Activated CD8-positive, alpha-beta T cell treated with anti-CD3 and anti-CD28 coated beads, Interleukin-2, amount 10 ng/mL, durations not matched to agents 7 days and 5 days (primary cell): ENCODE measurements around the gene ARHGAP26. TPM values are rescaled to one million over a fixed set of nuclear protein-coding genes. Genes with fewer than 3 reads are reported as not detected.

ENCODE experiments used
- ATAC-seq: fragments of 150-1000 bp; cut with Tn5 transposase; one replicate; pipeline ENCODE4 v1.10.0; 2021; ENCODE audit warnings: moderate library complexity
- CTCF ChIA-PET: fragments of 350-600 bp; sonication (Branson Sonifier 250); formaldehyde crosslinking; loops from one replicate; lab custom pipeline; 2021; ENCODE audit warnings: antibody characterized with exemption; lab: Charles Lee
- POLR2A ChIA-PET: fragments of 350-600 bp; sonication (Branson Sonifier 250); formaldehyde crosslinking; loops from one replicate; lab custom pipeline; 2021; ENCODE audit warnings: antibody characterized with exemption; lab: Charles Lee
- DNase-seq: peaks from one replicate; pipeline ENCODE4 v3.0.0-alpha.2; 2020
- H3K27ac Mint-ChIP-seq: one replicate; pipeline ENCODE4 v1.8.0; 2021; ENCODE audit warnings: mild to moderate bottlenecking, mixed read lengths
- H3K27me3 Mint-ChIP-seq: one replicate; pipeline ENCODE4 v1.8.0; 2021; ENCODE audit warnings: low read depth, mixed read lengths
- H3K36me3 Mint-ChIP-seq: one replicate; pipeline ENCODE4 v1.8.0; 2021; ENCODE audit warnings: low read depth, mixed read lengths
- H3K4me1 Mint-ChIP-seq: one replicate; pipeline ENCODE4 v1.8.0; 2021; ENCODE audit warnings: low read depth, mixed read lengths
- H3K4me3 Mint-ChIP-seq: one replicate; pipeline ENCODE4 v1.8.0; 2021; ENCODE audit warnings: mild to moderate bottlenecking, mixed read lengths
- H3K9me3 Mint-ChIP-seq: one replicate; pipeline ENCODE4 v1.8.0; 2022; ENCODE audit warnings: mixed read lengths; ENCODE audit not compliant: insufficient read depth
- total RNA-seq, 2 experiments: library from RNA; stranded (reverse); gene quantifications; one replicate each; pipeline ENCODE4 v1.2.3, GENCODE V29; 2021

Gene ARHGAP26
- total RNA-seq, 2 experiments from 2014 or later: 25.4 to 30.3 TPM

DNA sequence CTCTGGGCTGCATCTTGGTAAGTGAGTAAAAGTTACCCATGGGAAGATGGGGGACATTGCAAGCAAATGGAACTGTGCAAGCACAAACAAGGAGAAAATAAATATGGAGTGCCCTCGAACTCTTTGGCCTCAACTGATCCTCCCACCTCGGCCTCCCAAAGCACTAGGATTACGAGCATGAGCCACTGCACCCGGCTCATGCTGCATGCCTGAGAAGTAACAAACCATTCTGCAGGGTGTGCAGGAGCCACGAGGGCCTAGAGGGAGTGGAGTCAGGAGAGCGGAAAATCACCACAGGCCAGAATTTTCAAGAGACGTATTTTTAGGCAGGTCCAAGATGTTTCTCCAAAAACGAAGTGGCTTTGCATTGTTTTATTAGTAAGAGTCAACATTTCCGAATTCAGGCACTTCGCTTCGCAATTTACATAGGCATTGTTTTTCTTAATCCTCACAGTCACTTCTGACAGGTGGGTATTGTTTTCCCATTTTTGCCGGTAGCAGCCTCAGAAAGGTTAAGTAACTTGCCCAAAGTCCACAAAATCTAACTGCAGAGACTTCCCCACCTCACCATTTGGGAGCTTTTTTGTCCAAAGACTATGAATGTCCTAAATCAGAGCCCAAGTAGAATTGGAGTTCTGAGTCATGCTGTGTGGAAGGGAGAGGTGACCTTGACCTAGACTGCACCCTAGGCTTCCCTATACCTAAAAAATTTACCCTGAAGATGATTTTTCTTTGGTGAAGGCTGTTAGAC lies 403.1 kb downstream of the ARHGAP26 start:
- DNase-seq (no peak), ATAC-seq (no peak)
- Mint-ChIP-seq H3K27me3 (no peaks in the 10 kb centered on the region), H3K4me1 (no peaks in the 10 kb centered on the region), H3K4me3 (no peak overlapping the region), H3K27ac (no peak overlapping the region), H3K36me3 (no peaks in the 10 kb centered on the region), H3K9me3 (no peaks in the 10 kb centered on the region)
- CTCF ChIA-PET: no interaction called here
- POLR2A ChIA-PET: no interaction called here

DNA sequence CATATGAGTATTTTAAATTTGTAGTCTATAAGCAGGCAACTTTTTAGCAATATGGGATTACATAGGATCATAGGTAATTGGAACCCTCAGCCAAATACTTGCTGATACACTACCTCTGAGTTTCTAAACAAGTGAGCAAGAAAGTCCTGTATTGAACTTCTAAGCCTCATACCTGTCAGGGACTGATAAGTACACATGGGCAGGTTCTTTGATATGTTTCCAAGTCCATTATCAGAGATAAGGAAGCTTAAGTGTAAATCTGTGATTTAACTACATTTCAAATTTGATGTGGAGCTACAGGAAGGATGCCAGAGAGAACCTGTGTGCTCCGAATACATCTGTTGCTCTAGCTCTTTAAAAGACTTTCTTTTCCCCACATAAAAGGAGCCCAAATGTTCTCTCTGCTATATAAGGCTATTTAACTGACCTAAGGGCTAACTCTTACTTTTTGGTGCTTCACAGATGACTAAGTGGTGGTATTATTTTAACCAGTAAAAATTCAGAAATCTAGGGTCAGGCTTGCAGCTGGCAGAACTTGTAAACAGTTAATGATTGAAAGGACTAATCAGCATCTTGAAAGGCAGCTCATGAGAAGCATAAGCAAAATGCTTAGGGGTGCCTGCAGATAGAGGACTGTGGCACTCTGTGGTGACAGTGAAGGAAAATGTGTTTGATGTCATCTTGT lies 404.7 kb downstream of the ARHGAP26 start:
- H3K9me3 Mint-ChIP-seq: no peaks in the 10 kb centered on the region
- no peaks in the 10 kb centered on the region for H3K36me3 Mint-ChIP-seq
- ChIA-PET CTCF (interaction anchor here (0.8 kb wide), 1 partner anchor 46 kb away, joined by 3 read pairs; no protein-coding TSS in a partner anchor), POLR2A (no interaction called here)
- no peak for ATAC-seq
- H3K4me1 Mint-ChIP-seq: no peaks in the 10 kb centered on the region
- no peak overlapping the region for H3K27ac Mint-ChIP-seq
- H3K4me3 Mint-ChIP-seq: no peak overlapping the region
- DNase-seq: no peak
- H3K27me3 Mint-ChIP-seq: no peaks in the 10 kb centered on the region

DNA sequence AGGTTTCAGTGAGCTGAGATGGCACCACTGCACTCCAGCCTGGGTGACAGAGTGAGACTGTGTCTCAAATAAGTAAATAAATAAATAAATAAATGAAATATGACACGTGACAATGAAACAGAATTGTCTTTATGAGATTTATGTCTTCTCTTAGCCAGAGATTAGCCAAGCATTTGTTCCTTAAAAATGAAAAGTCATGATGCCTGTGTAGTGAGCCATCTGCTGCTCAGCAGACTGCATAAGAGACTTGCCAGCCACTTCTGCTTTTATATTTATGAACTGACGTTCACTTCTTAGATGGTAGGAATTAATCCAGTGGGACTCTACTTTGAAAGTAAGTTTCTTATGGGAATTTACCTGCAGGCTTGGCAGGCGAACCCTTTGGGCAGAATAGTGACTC lies 405.9 kb downstream of the ARHGAP26 start:
- Mint-ChIP-seq H3K4me3 (no peak overlapping the region), H3K27me3 (no peaks in the 10 kb centered on the region), H3K27ac (no peak overlapping the region), H3K9me3 (no peaks in the 10 kb centered on the region), H3K36me3 (no peaks in the 10 kb centered on the region), H3K4me1 (no peaks in the 10 kb centered on the region)
- POLR2A ChIA-PET: no interaction called here
- ATAC-seq (no peak), DNase-seq (no peak)
- CTCF ChIA-PET: interaction anchor here (0.7 kb wide), 1 partner anchor 426 kb away, joined by 3 read pairs; no protein-coding TSS in a partner anchor

DNA sequence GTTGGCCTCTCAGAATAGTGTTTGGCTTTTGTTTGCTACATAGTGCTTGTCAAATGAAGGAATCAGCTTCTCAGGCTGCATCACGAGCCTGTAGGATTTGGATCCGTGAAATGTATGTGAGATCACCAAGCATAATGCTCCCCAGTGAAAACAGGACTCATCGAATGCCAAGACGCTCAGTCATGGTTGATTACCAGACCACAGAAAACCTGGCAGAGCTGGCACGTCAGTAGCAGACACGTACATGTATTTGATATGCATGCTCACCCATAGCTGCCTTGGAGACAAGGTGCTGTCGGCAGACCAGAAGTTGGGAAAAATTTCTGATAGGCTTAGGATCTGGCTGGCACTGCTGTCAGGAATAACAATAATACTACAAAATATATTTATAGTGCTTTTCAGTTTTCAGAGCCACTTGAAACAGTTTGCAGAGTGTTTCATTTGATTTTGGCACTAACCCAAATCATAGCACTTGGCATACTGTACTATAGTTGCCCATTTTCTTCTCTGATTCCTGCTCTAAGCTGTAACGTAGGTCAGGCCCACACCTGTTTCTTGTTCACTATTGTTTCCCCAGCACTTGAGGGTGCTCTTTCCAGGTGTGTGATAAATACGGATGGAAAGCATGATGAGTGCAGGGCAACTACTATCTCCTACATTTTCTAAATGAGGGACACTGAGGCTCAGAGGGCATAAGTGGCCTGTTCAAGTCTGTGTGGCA lies 407.2 kb downstream of the ARHGAP26 start:
- no peak overlapping the region for H3K27ac Mint-ChIP-seq
- ATAC-seq (no peak), DNase-seq (no peak)
- H3K4me3 Mint-ChIP-seq: no peak overlapping the region
- POLR2A ChIA-PET: no interaction called here
- no peaks in the 10 kb centered on the region for H3K9me3 Mint-ChIP-seq
- no peaks in the 10 kb centered on the region for H3K27me3 Mint-ChIP-seq
- CTCF ChIA-PET: no interaction called here
- no peaks in the 10 kb centered on the region for H3K4me1 Mint-ChIP-seq
- H3K36me3 Mint-ChIP-seq: no peaks in the 10 kb centered on the region

DNA sequence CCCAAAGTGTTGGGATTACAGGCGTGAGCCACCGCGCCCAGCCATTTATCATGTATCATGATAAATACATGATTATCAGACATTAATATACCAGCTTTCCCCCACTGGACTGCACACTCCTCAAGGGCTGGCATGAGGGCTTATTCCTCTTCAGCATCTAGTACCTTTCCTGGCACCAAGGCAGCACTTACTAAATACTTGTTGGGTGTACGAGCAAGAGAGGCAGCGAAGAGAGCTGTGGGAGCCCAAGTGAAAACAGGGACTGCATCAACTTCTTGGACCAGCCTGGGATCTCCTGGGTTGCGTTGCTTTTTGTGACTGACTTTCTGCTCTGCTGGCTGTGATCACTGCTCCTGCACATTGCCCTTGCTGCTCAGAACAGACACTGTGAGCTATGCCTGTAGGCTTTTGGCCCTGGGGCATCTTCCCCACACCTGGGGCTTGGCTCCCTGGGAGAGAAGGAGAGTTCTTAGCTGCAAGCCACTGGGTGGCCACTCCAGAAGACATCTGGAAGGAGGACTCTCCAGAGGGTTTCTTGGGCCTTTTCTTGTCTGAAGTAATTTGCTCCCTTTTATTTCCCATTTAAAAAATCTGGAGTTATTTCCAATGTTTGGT lies 409.1 kb downstream of the ARHGAP26 start:
- no peaks in the 10 kb centered on the region for H3K9me3 Mint-ChIP-seq
- ATAC-seq (no peak), DNase-seq (no peak)
- no peaks in the 10 kb centered on the region for H3K27me3 Mint-ChIP-seq
- H3K36me3 Mint-ChIP-seq: no peaks in the 10 kb centered on the region
- CTCF ChIA-PET: interaction anchor here (1.1 kb wide), 1 partner anchor 220 kb away, joined by 3 read pairs; no protein-coding TSS in a partner anchor
- no peaks in the 10 kb centered on the region for H3K4me1 Mint-ChIP-seq
- H3K27ac Mint-ChIP-seq: no peak overlapping the region
- H3K4me3 Mint-ChIP-seq: no peak overlapping the region
- POLR2A ChIA-PET: no interaction called here

DNA sequence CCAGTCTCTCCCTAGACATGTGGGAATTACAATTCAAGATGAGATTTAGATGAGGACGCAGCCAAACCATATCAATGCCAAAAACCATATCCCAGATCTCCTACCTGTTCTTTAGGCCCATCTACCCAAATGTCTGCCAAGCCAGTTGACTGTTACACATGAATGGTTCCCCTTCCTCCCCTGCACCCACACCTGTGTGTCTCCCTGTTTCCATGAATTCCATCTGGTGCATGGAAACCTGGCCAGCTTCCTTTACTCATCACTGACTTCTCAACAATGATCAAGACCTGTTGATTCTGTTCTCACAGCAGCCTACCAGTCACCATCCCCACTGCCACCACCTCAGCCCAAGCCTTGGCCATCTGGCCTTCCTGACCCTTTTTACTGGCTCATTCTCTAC lies 410.6 kb downstream of the ARHGAP26 start:
- Mint-ChIP-seq H3K9me3 (no peaks in the 10 kb centered on the region), H3K36me3 (no peaks in the 10 kb centered on the region), H3K27ac (no peak overlapping the region), H3K27me3 (no peaks in the 10 kb centered on the region), H3K4me3 (no peak overlapping the region), H3K4me1 (no peaks in the 10 kb centered on the region)
- POLR2A ChIA-PET: no interaction called here
- CTCF ChIA-PET: no interaction called here
- ATAC-seq (no peak), DNase-seq (no peak)

DNA sequence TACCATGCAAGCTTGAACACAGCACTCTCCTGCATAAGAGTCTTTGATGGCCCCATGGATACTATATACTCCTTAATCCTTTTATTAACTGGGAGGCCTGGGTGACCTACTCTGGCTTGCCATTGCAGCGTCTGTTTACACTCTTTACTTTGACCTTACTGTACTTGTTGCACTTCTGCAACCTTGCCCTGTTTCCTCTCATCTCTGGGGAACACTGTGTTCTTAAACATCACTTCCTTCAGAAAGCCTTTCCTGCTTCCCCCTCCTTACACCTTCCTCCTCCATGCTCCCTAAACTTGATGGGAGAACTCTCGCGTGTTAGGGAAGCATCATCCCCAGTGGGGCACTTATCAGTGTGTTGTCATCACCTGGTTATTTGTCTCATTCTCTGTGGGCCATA lies 411.0 kb downstream of the ARHGAP26 start:
- ChIA-PET POLR2A (no interaction called here), CTCF (no interaction called here)
- DNase-seq: no peak
- no peak for ATAC-seq
- H3K27ac Mint-ChIP-seq: no peak overlapping the region
- no peaks in the 10 kb centered on the region for H3K9me3 Mint-ChIP-seq
- no peaks in the 10 kb centered on the region for H3K4me1 Mint-ChIP-seq
- no peaks in the 10 kb centered on the region for H3K36me3 Mint-ChIP-seq
- no peaks in the 10 kb centered on the region for H3K27me3 Mint-ChIP-seq
- H3K4me3 Mint-ChIP-seq: no peak overlapping the region

DNA sequence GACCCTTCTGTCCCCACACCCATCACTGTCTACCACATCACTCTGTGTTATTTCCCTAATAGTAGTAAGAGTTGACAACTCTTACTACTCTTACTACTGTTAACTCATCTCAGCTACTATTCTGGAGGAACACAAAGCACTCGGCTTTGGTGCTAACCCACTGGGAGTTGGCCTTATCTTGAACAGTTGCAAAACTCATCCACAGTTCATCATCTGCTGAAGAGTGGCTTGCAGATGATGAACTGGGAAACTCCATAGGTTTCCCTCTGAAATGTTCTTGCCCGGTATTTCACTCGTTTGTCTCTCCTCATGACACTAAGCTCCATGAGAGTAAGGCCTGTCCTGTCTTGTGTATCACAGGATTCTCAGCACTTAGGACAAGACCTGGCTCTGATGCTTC lies 411.9 kb downstream of the ARHGAP26 start:
- CTCF ChIA-PET: no interaction called here
- H3K27me3 Mint-ChIP-seq: no peaks in the 10 kb centered on the region
- H3K36me3 Mint-ChIP-seq: no peaks in the 10 kb centered on the region
- H3K4me3 Mint-ChIP-seq: no peak overlapping the region
- H3K27ac Mint-ChIP-seq: no peak overlapping the region
- DNase-seq (no peak), ATAC-seq (no peak)
- H3K9me3 Mint-ChIP-seq: no peaks in the 10 kb centered on the region
- H3K4me1 Mint-ChIP-seq: peaks cover 6% of the 10 kb centered on the region
- POLR2A ChIA-PET: no interaction called here

DNA sequence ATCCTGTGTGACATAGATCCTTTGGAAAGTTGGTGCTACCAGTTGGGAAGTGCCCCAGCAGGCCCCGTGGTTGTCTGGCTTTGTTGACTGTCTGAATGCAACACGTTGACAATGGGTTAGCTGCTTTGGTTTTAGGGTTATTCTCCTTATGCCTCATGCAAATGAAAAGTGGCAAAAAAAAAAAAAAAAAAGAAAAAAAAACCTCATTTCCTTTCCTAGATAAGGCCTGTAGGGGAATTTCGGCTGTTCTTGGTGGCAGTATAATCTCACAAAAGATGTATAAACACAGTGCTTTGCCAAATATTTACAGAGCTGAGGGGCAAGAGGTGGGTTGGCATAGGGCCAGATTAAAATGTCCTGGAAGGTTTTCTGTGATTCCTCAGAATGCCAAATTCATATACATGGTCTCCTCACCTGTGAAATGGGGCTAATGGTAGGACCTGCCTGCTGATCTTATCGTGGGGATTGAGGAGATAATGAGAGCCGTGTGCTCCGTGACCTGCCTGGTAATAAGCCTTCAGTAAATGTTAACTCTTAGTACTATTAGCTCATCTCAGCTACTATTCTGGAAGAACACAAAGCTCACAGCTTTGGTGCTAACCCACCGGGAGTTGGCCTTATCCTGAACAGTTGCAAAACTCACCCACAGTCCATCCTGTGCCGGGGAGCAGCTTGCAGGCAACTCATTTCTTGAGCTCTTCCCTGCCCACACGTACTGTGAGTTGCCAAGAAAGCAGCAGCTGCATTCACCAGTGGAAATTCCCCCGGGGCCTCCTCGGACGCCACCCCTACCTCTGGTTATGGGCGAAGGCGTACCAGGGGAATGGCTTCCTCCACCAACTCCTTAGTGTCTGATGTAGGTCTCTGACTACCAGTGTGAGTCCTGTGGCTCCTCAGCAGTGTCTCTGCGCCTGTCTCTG lies 413.0 kb downstream of the ARHGAP26 start:
- H3K27ac Mint-ChIP-seq: no peak overlapping the region
- POLR2A ChIA-PET: no interaction called here
- H3K4me3 Mint-ChIP-seq: no peak overlapping the region
- DNase-seq (no peak), ATAC-seq (no peak)
- no peaks in the 10 kb centered on the region for H3K27me3 Mint-ChIP-seq
- CTCF ChIA-PET: no interaction called here
- H3K4me1 Mint-ChIP-seq: peaks cover 6% of the 10 kb centered on the region
- H3K36me3 Mint-ChIP-seq: no peaks in the 10 kb centered on the region
- no peaks in the 10 kb centered on the region for H3K9me3 Mint-ChIP-seq

DNA sequence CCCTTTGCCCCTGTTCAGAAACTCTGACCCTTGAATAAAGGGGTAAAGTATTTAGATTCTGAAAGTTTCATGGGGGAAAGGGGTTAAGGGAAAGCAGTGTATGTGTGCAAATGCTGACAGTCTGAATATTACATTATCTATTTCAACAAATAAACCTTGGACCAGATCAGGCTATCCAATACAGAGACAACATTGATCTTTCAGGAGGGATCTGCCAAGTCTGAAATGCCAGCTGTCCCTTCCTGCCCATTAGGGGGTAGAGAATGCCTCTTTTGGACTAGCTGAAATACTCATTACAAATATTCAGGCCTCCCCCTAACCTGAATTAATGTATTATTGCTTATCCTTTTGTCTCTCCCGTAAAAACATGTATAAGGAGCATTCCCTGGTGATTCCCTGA lies 413.8 kb downstream of the ARHGAP26 start:
- DNase-seq (no peak), ATAC-seq (no peak)
- H3K9me3 Mint-ChIP-seq: no peaks in the 10 kb centered on the region
- no peak overlapping the region for H3K27ac Mint-ChIP-seq
- peaks cover 6% of the 10 kb centered on the region for H3K4me1 Mint-ChIP-seq
- no peak overlapping the region for H3K4me3 Mint-ChIP-seq
- ChIA-PET POLR2A (no interaction called here), CTCF (interaction anchor here (0.6 kb wide), 1 partner anchor 40 kb away, joined by 3 read pairs; no protein-coding TSS in a partner anchor)
- H3K27me3 Mint-ChIP-seq: no peaks in the 10 kb centered on the region
- no peaks in the 10 kb centered on the region for H3K36me3 Mint-ChIP-seq

DNA sequence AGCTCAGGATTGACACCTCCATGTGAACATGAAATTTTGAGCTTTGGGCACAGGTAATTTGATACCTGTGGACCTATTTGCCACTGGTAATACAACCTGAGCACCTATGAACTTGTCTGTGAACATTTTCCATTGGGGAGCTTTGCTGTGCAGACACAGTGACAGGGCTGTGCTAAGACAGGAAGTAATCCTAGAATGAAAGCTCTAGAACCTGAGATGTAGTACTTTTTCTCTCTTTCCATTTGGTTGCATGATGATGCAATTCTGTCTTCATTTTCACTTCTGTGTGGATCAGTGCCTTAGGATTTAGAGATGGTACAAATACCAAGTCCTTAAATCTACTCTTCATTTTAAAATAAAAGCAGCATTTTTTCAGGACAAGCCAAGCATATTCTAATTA lies 416.4 kb downstream of the ARHGAP26 start:
- Mint-ChIP-seq H3K27ac (no peak overlapping the region), H3K9me3 (no peaks in the 10 kb centered on the region), H3K4me1 (peaks cover 6% of the 10 kb centered on the region), H3K36me3 (peaks cover 8% of the 10 kb centered on the region), H3K27me3 (no peaks in the 10 kb centered on the region), H3K4me3 (no peak overlapping the region)
- CTCF ChIA-PET: interaction anchor here (0.9 to 1.2 kb wide), 3 partner anchors 11 to 184 kb away, joined by 3 to 4 read pairs (median 3); no protein-coding TSS in a partner anchor
- POLR2A ChIA-PET: no interaction called here
- DNase-seq (no peak), ATAC-seq (no peak)
